OCI-LY7 (cell line): Measurements from ENCODE around the gene ILKAP. TPM values are rescaled to one million over a fixed set of nuclear protein-coding genes. Genes with fewer than 3 reads are reported as not detected.

Experiments used
- BruUV-seq: library from RNA; stranded (reverse); fragments of 400-500 nt; replicated peaks from 2 replicates; lab custom pipeline; 2021; lab: Mats Ljungman, UMichigan
- CTCF ChIA-PET: fragments of 300-600 bp; sonication (Branson Sonifier 250); formaldehyde crosslinking; loops from one replicate; lab custom pipeline; 2022; ENCODE audit warnings: antibody characterized with exemption; ENCODE audit not compliant: unreplicated experiment; lab: Charles Lee
- POLR2A ChIA-PET: fragments of 300-600 bp; sonication (Branson Sonifier 250); formaldehyde crosslinking; loops from one replicate; lab custom pipeline; 2022; ENCODE audit warnings: antibody characterized with exemption; lab: Charles Lee
- DNase-seq: peaks from one replicate; pipeline ENCODE4 v3.0.0-alpha.2; 2015; ENCODE audit warnings: low spot score
- H2AFZ ChIP-seq: fragments of 200-600 bp; sonication (generic), shearing (Covaris generic); 2 replicates; pipeline ENCODE4 v1.6.1; 2014; ENCODE audit warnings: mild to moderate bottlenecking, antibody characterized with exemption, low read length, moderate library complexity
- H3K27ac ChIP-seq: fragments of 200-600 bp; sonication (generic); 2 replicates; pipeline ENCODE4 v1.5.1; 2014; ENCODE audit warnings: mixed run types, low read depth, mild to moderate bottlenecking, moderate library complexity, low read length, inconsistent platforms; ENCODE audit not compliant: poor library complexity, severe bottlenecking
- H3K36me3 ChIP-seq: fragments of 200-600 bp; sonication (generic); 2 replicates; pipeline ENCODE4 v1.6.1; 2014; ENCODE audit warnings: mild to moderate bottlenecking, antibody characterized with exemption, low read length, moderate library complexity, mixed read lengths; ENCODE audit not compliant: insufficient read depth
- H3K4me1 ChIP-seq: fragments of 200-600 bp; sonication (generic); 2 replicates; pipeline ENCODE4 v1.5.1; 2014; ENCODE audit warnings: mild to moderate bottlenecking, low read length; ENCODE audit not compliant: insufficient read depth, poor library complexity, severe bottlenecking
- H3K4me2 ChIP-seq: fragments of 200-600 bp; sonication (generic); 2 replicates; pipeline ENCODE4 v1.6.1; 2014; ENCODE audit warnings: mild to moderate bottlenecking, low read length
- H3K4me3 ChIP-seq: fragments of 200-600 bp; sonication (generic); 2 replicates; pipeline ENCODE4 v1.5.1; 2014; ENCODE audit warnings: mild to moderate bottlenecking, low read depth, low read length; ENCODE audit not compliant: poor library complexity, severe bottlenecking
- H3K79me2 ChIP-seq: fragments of 200-600 bp; sonication (generic); 2 replicates; pipeline ENCODE4 v1.6.1; 2016; ENCODE audit warnings: low read depth, mild to moderate bottlenecking, low read length, moderate library complexity, mixed read lengths; ENCODE audit not compliant: insufficient read depth
- H3K9me2 ChIP-seq: fragments of 200-600 bp; sonication (generic); 2 replicates; pipeline ENCODE4 v1.6.1; 2016; ENCODE audit warnings: mild to moderate bottlenecking, low read length, mixed read lengths; ENCODE audit not compliant: insufficient read depth
- H3K9me3 ChIP-seq: fragments of 200-600 bp; sonication (generic); 2 replicates; pipeline ENCODE4 v1.6.1; 2014; ENCODE audit warnings: mild to moderate bottlenecking, mixed run types, low read length, mixed read lengths
- H4K20me1 ChIP-seq: fragments of 200-600 bp; sonication (generic); 2 replicates; pipeline ENCODE4 v1.6.1; 2014; ENCODE audit warnings: mild to moderate bottlenecking, antibody characterized with exemption, low read length, moderate library complexity, mixed read lengths; ENCODE audit not compliant: insufficient read depth
- EZH2phosphoT487 ChIP-seq: fragments of 200-600 bp; sonication (generic); IDR thresholded peaks from 2 replicates; pipeline ENCODE4 v1.6.1; 2018; ENCODE audit warnings: low read depth, borderline replicate concordance, mild to moderate bottlenecking, mixed run types, antibody characterized with exemption, low read length, moderate library complexity, mixed read lengths
- intact Hi-C: fragments of 100-400 bp; cut with micrococcal nuclease; formaldehyde crosslinking; loops from one replicate; pipeline ENCODE4 v1.10.0; 2022; ENCODE audit not compliant: unreplicated experiment
- total RNA-seq, 2 experiments: library from RNA; depleted of rRNA in 1 of 2; stranded (reverse); fragments of >200 nt in 1 of 2; shearing (Covaris generic) in 1 of 2; gene quantifications; 2 replicates each; pipeline ENCODE4 v1.2.3, GENCODE V29; 2014 to 2022
- TF ChIP-seq, protein P1 (sequence below): fragments of 200-600 bp; sonication (generic); conservative IDR thresholded peaks from 2 replicates; pipeline ENCODE4 v1.5.1; 2014; ENCODE audit warnings: mild to moderate bottlenecking, antibody characterized with exemption, low read length, moderate library complexity, mixed read lengths

Gene ILKAP
- total RNA-seq, 2 experiments from 2014 or later: 33.1 to 61.8 TPM

- peak; percentile 34 for DNase-seq
- Histone ChIP-seq H3K4me3 (no peak overlapping the region), H3K9me3 (no peaks in the 10 kb centered on the region), H3K27ac (no peak overlapping the region), H3K4me2 (no peak overlapping the region), H3K9me2 (no peaks in the 10 kb centered on the region), H3K4me1 (peaks cover 7% of the 10 kb centered on the region), H3K36me3 (no peaks in the 10 kb centered on the region), H2AFZ (no peak overlapping the region), H3K79me2 (no peaks in the 10 kb centered on the region), H4K20me1 (no peaks in the 10 kb centered on the region)
- intact Hi-C loops: no loop called here
- no TSS peak for BruUV-seq
- TF ChIP-seq, protein P1, sequence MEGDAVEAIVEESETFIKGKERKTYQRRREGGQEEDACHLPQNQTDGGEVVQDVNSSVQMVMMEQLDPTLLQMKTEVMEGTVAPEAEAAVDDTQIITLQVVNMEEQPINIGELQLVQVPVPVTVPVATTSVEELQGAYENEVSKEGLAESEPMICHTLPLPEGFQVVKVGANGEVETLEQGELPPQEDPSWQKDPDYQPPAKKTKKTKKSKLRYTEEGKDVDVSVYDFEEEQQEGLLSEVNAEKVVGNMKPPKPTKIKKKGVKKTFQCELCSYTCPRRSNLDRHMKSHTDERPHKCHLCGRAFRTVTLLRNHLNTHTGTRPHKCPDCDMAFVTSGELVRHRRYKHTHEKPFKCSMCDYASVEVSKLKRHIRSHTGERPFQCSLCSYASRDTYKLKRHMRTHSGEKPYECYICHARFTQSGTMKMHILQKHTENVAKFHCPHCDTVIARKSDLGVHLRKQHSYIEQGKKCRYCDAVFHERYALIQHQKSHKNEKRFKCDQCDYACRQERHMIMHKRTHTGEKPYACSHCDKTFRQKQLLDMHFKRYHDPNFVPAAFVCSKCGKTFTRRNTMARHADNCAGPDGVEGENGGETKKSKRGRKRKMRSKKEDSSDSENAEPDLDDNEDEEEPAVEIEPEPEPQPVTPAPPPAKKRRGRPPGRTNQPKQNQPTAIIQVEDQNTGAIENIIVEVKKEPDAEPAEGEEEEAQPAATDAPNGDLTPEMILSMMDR: no peak
- no peak for TF ChIP-seq EZH2phosphoT487
- ChIA-PET POLR2A (interaction anchor here (0.6 kb wide), 1 partner anchor 46 kb away, joined by 4 read pairs; no protein-coding TSS in a partner anchor), CTCF (interaction anchor here (0.9 to 1.2 kb wide), 2 partner anchors 8 to 54 kb away, joined by 3 read pairs; no protein-coding TSS in a partner anchor)
Measured at GRCh38 chr2:238146884-238147544, 56.5 kb downstream of the ILKAP start.

DNA sequence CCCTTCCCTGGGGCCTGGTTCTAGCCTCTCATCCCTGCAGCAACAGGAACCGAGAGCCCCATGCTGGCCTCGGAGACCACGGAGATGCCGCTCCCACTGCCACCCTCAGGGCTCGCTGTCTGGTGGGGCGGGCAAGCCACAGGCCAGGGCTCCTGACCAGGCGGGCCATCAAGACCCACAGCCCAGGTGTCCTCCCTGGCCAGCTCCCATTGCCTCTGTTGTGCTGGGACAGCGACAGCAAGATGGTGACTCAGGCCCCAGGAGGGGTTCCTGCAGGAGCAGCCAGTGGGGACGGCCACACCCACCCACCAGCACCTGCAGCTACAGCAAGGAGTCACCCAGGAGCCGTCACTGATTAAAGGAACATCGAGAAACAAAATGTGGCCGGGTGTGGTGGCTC is 57.6 kb downstream of the ILKAP start:
- no peaks in the 10 kb centered on the region for H3K9me3 ChIP-seq
- H3K79me2 ChIP-seq: no peaks in the 10 kb centered on the region
- no peak overlapping the region for H3K27ac ChIP-seq
- intact Hi-C loops: no loop called here
- no peaks in the 10 kb centered on the region for H3K36me3 ChIP-seq
- BruUV-seq: no TSS peak
- no peak overlapping the region for H3K4me2 ChIP-seq
- peaks cover 7% of the 10 kb centered on the region for H3K4me1 ChIP-seq
- H2AFZ ChIP-seq: no peak overlapping the region
- DNase-seq: no peak
- H3K4me3 ChIP-seq: no peak overlapping the region
- no peaks in the 10 kb centered on the region for H3K9me2 ChIP-seq
- ChIA-PET POLR2A (no interaction called here), CTCF (no interaction called here)
- no peaks in the 10 kb centered on the region for H4K20me1 ChIP-seq
- no peak for TF ChIP-seq EZH2phosphoT487
- TF ChIP-seq, protein P1: no peak

GRCh38 chr2:238145046-238145445 is 58.4 kb downstream of the ILKAP start:
- DNase-seq: no peak
- BruUV-seq: no TSS peak
- intact Hi-C loops: no loop called here
- Histone ChIP-seq H3K4me2 (no peak overlapping the region), H3K79me2 (no peaks in the 10 kb centered on the region), H3K4me1 (peaks cover 7% of the 10 kb centered on the region), H3K4me3 (no peak overlapping the region), H3K9me2 (no peaks in the 10 kb centered on the region), H3K36me3 (no peaks in the 10 kb centered on the region), H2AFZ (no peak overlapping the region), H3K9me3 (no peaks in the 10 kb centered on the region), H3K27ac (no peak overlapping the region), H4K20me1 (no peaks in the 10 kb centered on the region)
- POLR2A ChIA-PET: no interaction called here
- CTCF ChIA-PET: no interaction called here
- no peak for TF ChIP-seq EZH2phosphoT487
- TF ChIP-seq, protein P1: no peak
